PC-9 (cell line): Measurements from ENCODE around the gene PAF1. TPM values are rescaled to one million over a fixed set of nuclear protein-coding genes. Genes with fewer than 3 reads are reported as not detected.

ENCODE experiments used
- BruUV-seq: library from RNA; stranded (reverse); fragments of 400-500 nt; replicated peaks from 2 replicates; lab custom pipeline; 2021; lab: Mats Ljungman, UMichigan
- CTCF ChIA-PET: fragments of 300-600 bp; sonication (Branson Sonifier 250); formaldehyde crosslinking; loops from one replicate; lab custom pipeline; 2022; ENCODE audit warnings: antibody characterized with exemption; lab: Charles Lee
- POLR2A ChIA-PET: fragments of 300-600 bp; sonication (Branson Sonifier 250); formaldehyde crosslinking; loops from one replicate; lab custom pipeline; 2022; ENCODE audit warnings: antibody characterized with exemption; ENCODE audit not compliant: unreplicated experiment; lab: Charles Lee
- DNase-seq, 2 experiments: peaks; one replicate each; pipeline versions ENCODE4 v3.0.0 to v3.0.0-alpha.2; 2015 to 2022; ENCODE audit warnings: mixed read lengths in 1 of 2
- H2AFZ ChIP-seq: fragments of 200-600 bp; sonication (generic); 2 replicates; pipeline ENCODE4 v1.8.1; 2017; ENCODE audit warnings: antibody characterized with exemption
- H3F3A ChIP-seq: fragments of 200-600 bp; sonication (generic); 2 replicates; pipeline ENCODE4 v1.8.1; 2017; ENCODE audit warnings: antibody characterized with exemption, mild to moderate bottlenecking, low read depth; ENCODE audit not compliant: insufficient read depth
- H3K27ac ChIP-seq: fragments of 200-600 bp; sonication (generic); 2 replicates; pipeline ENCODE4 v1.6.1; 2016; ENCODE audit warnings: mixed run types
- H3K27me3 ChIP-seq: fragments of 200-600 bp; sonication (generic); 2 replicates; pipeline ENCODE4 v1.6.1; 2016; ENCODE audit warnings: low read depth, mixed run types; ENCODE audit not compliant: insufficient read depth
- H3K36me3 ChIP-seq: fragments of 200-600 bp; sonication (generic); 2 replicates; pipeline ENCODE4 v1.6.1; 2016; ENCODE audit warnings: low read depth, mixed run types
- H3K4me1 ChIP-seq: fragments of 200-600 bp; sonication (generic); replicated peaks from 2 replicates; pipeline ENCODE4 v1.6.1; 2016; ENCODE audit warnings: mixed run types; ENCODE audit not compliant: insufficient read depth
- H3K4me2 ChIP-seq: fragments of 200-600 bp; sonication (generic); 2 replicates; pipeline ENCODE4 v1.6.1; 2017; ENCODE audit warnings: mixed run types
- H3K4me3 ChIP-seq: fragments of 200-600 bp; sonication (generic); 2 replicates; pipeline ENCODE4 v1.6.1; 2016; ENCODE audit warnings: mixed run types
- H3K79me2 ChIP-seq: fragments of 200-600 bp; sonication (generic); 2 replicates; pipeline ENCODE4 v1.6.1; 2017; ENCODE audit warnings: low read depth, mixed run types
- H3K9me2 ChIP-seq: fragments of 200-600 bp; sonication (generic); 2 replicates; pipeline ENCODE4 v1.8.1; 2017; ENCODE audit warnings: mild to moderate bottlenecking; ENCODE audit not compliant: insufficient read depth
- H3K9me3 ChIP-seq: fragments of 200-600 bp; sonication (generic); 2 replicates; pipeline ENCODE4 v1.8.1; 2016; ENCODE audit warnings: low read depth; ENCODE audit not compliant: insufficient read depth
- H4K20me1 ChIP-seq: fragments of 200-600 bp; sonication (generic); 2 replicates; pipeline ENCODE4 v1.8.1; 2017; ENCODE audit not compliant: insufficient read depth
- EZH2 ChIP-seq: fragments of 200-600 bp; sonication (generic); IDR thresholded peaks from 2 replicates; pipeline ENCODE4 v1.8.0; 2017; ENCODE audit warnings: antibody characterized with exemption, low read depth
- intact Hi-C: fragments of 100-400 bp; cut with micrococcal nuclease; formaldehyde crosslinking; loops from one replicate; pipeline ENCODE4 v1.10.0; 2022; ENCODE audit not compliant: unreplicated experiment
- total RNA-seq: library from RNA; stranded (reverse); gene quantifications from 2 replicates; pipeline ENCODE4 v1.2.3, GENCODE V29; 2021
- TF ChIP-seq, protein P1 (sequence below): fragments of 200-600 bp; sonication (generic); conservative IDR thresholded peaks from 2 replicates; pipeline ENCODE4 v1.6.1; 2017; ENCODE audit warnings: mixed run types, antibody characterized with exemption, mild to moderate bottlenecking, moderate library complexity

The PAF1 gene
- total RNA-seq, 1 experiment from 2014 or later: 61.1 TPM

GRCh38 chr19:39436350-39436716 is 45.4 kb upstream of the PAF1 start:
- Histone ChIP-seq H3K4me3 (peak overlapping the region; percentile 75), H3F3A (peaks cover 72% of the 10 kb centered on the region), H4K20me1 (peaks cover 21% of the 10 kb centered on the region), H3K79me2 (peaks cover 42% of the 10 kb centered on the region), H3K9me3 (no peaks in the 10 kb centered on the region), H3K4me1 (peaks cover 53% of the 10 kb centered on the region), H2AFZ (peak overlapping the region; percentile 71), H3K27me3 (no peaks in the 10 kb centered on the region), H3K4me2 (peak overlapping the region; percentile 83), H3K36me3 (peaks cover 32% of the 10 kb centered on the region), H3K9me2 (no peaks in the 10 kb centered on the region), H3K27ac (peak overlapping the region; percentile 73)
- intact Hi-C loops: loop anchor here (1.0 kb wide), 1 partner anchor 24 kb away; the partner anchor contains the start of gene PLEKHG2
- DNase-seq: no peak
- TSS peak; percentile 98 for BruUV-seq
- ChIA-PET CTCF (interaction anchor here (0.6 to 1.5 kb wide), 3 partner anchors 22 to 100 kb away, joined by 3 to 5 read pairs (median 5); partner anchors contain the start of genes MED29 and PAF1), POLR2A (interaction anchor here (0.5 to 1.5 kb wide), 21 partner anchors 9 to 1341 kb away, joined by 3 to 32 read pairs (median 6); partner anchors contain the start of genes DYRK1B, FAM98C, FBXO27 and GGN)
- no peak for TF ChIP-seq EZH2
- TF ChIP-seq, protein P1, sequence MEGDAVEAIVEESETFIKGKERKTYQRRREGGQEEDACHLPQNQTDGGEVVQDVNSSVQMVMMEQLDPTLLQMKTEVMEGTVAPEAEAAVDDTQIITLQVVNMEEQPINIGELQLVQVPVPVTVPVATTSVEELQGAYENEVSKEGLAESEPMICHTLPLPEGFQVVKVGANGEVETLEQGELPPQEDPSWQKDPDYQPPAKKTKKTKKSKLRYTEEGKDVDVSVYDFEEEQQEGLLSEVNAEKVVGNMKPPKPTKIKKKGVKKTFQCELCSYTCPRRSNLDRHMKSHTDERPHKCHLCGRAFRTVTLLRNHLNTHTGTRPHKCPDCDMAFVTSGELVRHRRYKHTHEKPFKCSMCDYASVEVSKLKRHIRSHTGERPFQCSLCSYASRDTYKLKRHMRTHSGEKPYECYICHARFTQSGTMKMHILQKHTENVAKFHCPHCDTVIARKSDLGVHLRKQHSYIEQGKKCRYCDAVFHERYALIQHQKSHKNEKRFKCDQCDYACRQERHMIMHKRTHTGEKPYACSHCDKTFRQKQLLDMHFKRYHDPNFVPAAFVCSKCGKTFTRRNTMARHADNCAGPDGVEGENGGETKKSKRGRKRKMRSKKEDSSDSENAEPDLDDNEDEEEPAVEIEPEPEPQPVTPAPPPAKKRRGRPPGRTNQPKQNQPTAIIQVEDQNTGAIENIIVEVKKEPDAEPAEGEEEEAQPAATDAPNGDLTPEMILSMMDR: no peak

DNA sequence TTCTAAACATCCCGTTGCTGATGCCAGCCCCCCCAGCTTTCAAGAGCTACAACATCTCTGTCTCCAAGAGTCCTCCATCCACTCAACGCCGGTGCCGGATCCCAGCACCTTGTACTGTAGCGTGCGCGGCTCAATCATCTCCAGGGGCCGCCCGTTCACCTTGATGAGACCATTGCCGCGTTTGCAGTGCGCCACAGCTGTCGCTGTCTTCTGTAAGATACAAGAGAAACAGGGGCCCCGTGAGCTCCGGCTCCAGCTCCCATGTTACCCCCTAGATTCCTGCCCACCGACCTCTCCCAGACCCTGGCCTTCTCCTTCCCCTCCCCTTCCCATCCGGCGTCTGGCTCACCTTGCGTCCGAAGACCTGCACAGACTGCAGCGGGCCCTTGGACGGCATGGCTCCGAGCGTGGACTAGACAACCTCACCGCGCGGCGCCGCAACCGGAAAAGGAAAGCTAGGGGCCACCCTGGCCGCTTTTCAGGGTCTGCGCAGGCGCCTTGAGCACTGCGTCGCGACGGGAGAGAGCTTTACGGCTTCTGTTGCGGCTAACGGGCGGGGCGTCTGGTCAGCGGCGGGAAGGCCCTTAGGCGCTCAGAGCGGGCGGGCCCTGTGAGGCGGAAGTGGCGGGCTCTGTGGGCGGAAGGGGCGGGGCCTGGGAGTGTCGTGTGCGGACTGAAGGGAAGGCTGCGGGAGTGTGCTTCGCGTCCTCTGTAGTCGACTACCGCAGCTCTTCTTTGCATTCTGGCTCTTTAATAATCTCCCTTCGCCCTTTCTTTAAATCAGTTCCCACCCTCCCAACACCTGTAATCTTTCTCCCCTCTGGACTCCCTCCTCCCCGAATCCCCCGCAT is 44.8 kb upstream of the PAF1 start, which contains the start of gene RPS16:
Gene RPS16, minus strand, starts transcription at position 451 of the 851 bp plus-strand sequence. Its CDS starts 54 bp downstream, at position 397.
- peaks cover 21% of the 10 kb centered on the region for H4K20me1 ChIP-seq
- peak within 1 kb of the TSS; percentile 97 for H3K27ac ChIP-seq
- TF ChIP-seq EZH2: no peak
- TF ChIP-seq, protein P1: no peak
- peak within 1 kb of the TSS; percentile 71 for H2AFZ ChIP-seq
- DNase-seq: peak; percentile 91 to 99
- no peaks in the 10 kb centered on the region for H3K9me3 ChIP-seq
- ChIA-PET CTCF (interaction anchor here (0.6 to 1.5 kb wide), 4 partner anchors 21 to 100 kb away, joined by 3 to 5 read pairs (median 4); partner anchors contain the start of genes MED29 and PAF1), POLR2A (interaction anchor here (0.5 to 1.5 kb wide), 26 partner anchors 9 to 1342 kb away, joined by 3 to 32 read pairs (median 5); partner anchors contain the start of genes DYRK1B, EID2B, FAM98C and FBXO27)
- peak within 1 kb of the TSS; percentile 96 for H3K4me2 ChIP-seq
- peaks cover 42% of the 10 kb centered on the region for H3K79me2 ChIP-seq
- H3K9me2 ChIP-seq: no peaks in the 10 kb centered on the region
- peaks cover 32% of the 10 kb centered on the region for H3K36me3 ChIP-seq
- peaks cover 58% of the 10 kb centered on the region for H3K4me1 ChIP-seq
- no peaks in the 10 kb centered on the region for H3K27me3 ChIP-seq
- intact Hi-C loops: loop anchor here (1.0 kb wide), 1 partner anchor 23 kb away; the partner anchor contains the start of gene PLEKHG2
- no TSS peak for BruUV-seq
- H3F3A ChIP-seq: peaks cover 77% of the 10 kb centered on the region
- H3K4me3 ChIP-seq: peak within 1 kb of the TSS; percentile 91
